Nucleus accumbens (tissue), 56 donors: ENCODE data around the gene XPOT.
A peak's percentile ranks its signal among the peaks of the same experiment; 100 is the strongest.
"Not testable (repeated sequence)": the region's sequence is repeated elsewhere in the genome, so short reads cannot be mapped to it uniquely, and the experiment has no call there.

Experiments
- DNase-seq, 56 donors: peaks; one replicate each; lab custom pipeline; 2025; lab: John Stamatoyannopoulos, UW

Gene XPOT, protein sequence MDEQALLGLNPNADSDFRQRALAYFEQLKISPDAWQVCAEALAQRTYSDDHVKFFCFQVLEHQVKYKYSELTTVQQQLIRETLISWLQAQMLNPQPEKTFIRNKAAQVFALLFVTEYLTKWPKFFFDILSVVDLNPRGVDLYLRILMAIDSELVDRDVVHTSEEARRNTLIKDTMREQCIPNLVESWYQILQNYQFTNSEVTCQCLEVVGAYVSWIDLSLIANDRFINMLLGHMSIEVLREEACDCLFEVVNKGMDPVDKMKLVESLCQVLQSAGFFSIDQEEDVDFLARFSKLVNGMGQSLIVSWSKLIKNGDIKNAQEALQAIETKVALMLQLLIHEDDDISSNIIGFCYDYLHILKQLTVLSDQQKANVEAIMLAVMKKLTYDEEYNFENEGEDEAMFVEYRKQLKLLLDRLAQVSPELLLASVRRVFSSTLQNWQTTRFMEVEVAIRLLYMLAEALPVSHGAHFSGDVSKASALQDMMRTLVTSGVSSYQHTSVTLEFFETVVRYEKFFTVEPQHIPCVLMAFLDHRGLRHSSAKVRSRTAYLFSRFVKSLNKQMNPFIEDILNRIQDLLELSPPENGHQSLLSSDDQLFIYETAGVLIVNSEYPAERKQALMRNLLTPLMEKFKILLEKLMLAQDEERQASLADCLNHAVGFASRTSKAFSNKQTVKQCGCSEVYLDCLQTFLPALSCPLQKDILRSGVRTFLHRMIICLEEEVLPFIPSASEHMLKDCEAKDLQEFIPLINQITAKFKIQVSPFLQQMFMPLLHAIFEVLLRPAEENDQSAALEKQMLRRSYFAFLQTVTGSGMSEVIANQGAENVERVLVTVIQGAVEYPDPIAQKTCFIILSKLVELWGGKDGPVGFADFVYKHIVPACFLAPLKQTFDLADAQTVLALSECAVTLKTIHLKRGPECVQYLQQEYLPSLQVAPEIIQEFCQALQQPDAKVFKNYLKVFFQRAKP

DNA sequence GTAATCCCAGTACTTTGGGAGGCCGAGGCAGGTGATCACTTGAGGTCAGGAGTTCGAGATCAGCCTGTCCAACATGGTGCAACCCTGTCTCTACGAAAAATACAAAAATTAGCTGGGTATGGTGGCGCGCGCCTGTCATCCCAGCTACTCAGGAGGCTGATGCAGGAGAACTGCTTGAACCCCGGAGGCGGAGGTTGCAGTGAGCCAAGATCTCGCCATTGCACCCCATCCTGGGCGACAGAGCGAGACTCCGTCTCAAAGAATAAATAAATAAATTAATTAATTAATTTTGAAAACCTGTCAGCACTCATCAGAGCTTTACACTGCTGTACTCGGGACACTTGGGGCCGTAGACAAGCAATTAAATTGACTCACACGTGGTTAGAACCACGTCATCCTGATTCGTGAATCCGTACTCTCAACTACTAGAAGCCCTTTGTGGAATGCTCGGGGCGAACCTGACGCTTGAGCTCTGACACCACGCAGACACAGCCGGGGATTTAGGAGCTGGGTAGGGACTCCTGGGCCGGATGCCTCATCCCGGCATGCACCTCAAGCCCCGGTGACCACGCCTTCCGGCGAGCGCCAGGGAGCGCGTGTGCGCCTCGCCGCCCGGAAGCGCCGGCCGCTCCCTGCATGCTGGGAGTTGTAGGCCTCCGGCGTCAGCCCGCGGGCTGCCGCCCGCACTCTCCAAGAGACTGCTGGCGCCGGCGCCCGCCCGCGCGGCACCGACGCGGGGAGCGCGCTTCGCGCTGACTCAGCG lies at the start of gene XPOT:
XPOT (plus strand) TSS at position 686 of the 763 bp plus-strand sequence. CDS start 5,644 bp downstream, outside the sequence.
- DNase-seq: peak; percentile 49 to 95 (median 88)

DNA sequence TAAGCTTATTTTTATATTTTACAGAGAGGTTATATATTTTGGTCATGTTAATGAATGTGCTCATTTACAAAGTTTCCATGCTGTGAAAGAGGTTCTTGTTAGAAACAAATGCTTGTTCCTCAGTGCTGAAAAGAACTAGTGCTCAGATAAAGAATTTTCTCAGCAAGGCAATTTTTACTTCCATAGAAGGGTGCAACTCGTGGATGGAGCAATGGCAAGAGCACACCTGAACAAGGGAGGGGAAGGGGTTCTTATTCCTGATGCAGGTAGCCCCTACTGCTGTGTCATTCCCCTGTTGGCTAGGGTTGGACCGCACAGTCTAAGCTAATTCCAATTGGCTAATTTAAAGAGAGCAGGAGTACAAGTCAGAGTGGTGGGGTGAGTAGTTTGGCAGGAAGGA lies 48.0 kb upstream of the XPOT start:
- not testable (repeated sequence) for DNase-seq

DNA sequence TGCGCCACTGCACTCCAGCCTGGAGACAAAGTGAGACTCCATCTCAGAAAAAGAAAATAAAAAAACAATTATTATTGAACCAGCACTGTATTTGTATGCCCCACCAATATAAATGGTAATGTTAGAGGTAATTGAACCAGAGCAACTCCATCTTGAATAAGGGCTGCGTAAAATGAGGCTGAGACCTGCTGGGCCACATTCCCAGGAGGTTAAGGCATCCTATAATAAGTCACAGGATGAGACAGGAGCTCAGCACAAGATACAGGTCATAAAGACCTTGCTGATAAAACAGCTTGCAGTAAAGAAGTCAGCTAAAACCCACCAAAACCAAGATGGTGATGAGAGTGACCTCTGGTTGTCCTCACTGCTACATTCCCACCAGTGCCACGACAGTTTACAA lies 43.0 kb upstream of the XPOT start:
- DNase-seq: not testable (repeated sequence)

DNA sequence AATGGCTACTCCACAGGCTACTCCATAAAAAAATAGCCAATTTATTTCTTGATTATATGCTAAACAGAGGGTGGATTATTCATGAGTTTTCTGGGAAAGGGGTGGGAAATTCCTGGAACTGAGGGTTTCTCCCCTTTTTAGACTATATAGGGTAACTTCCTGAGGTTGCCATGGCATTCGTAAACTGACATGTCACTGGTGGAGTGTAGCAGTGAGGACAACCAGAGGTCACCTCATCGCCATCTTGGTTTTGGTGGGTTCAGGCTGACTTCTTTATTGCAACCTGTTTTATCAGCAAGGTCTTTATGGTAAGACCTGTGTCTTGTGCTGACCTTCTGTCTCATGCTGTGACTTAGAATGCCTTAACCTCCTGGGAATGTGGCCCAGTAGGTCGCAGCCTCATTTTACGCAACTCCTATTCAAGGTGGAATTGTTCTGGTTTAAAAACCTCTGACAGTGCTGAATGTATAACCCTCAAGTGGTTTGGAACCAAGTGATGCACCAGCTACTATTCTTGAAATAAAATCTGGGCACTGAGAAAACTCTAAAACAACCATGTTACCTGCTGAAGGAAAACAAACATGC lies 41.4 kb upstream of the XPOT start:
- DNase-seq: no peak

DNA sequence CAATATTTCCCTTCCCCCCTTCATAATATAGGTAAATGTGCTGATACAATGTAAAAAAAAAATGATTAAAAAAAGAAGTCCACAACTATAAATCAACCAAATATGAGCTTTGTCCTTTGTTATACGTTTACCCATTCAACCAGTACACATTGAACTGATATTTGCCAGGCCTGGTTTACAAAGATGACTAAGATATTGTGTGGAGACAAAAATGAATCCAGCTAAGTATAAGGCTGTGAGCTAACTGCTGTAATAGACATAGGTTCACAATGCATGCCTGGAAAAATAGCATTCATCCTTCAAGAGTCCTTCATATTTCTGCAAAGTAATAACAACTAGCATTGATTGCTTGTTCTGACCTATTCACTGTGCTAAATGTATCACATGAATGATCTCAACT lies 20.5 kb upstream of the XPOT start:
- DNase-seq: no peak

DNA sequence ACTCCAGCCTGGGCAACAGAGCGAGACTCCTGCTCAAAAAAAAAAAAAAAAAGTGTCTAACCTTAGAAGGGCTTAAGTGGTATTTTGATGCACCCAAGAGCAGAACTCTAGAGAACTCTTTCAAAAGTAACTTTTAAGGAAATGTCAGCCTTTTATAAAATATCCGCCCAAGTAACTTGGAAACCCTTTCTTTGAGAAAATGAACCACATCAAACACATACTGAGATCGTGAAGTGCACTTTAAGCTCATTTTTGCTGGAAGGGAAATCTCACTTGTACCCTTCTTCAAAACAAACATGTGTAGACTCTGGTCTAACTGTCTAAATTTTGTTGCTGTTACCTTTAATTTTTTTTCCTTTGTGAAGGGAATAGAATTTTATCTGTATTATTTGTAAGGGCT lies 19.2 kb upstream of the XPOT start:
- DNase-seq: no peak

DNA sequence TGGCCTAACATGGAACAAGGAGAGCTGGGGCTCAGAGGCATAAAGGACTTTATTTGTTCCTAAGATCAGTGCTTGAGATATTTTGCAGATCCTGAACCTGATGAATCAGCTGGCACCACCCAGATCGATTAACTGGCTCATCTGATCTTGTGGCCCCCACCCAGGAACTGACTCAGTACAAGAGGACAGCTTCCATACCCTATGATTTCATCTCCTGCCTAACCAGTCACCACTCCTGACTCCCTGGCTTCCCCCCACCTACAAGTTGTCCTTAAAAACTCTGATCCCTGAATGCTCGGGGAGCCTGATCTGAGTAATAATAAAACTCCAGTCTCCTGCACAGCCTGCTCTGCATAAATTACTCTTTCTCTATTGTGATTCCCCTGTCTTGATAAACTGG lies 18.7 kb upstream of the XPOT start:
- no peak for DNase-seq

DNA sequence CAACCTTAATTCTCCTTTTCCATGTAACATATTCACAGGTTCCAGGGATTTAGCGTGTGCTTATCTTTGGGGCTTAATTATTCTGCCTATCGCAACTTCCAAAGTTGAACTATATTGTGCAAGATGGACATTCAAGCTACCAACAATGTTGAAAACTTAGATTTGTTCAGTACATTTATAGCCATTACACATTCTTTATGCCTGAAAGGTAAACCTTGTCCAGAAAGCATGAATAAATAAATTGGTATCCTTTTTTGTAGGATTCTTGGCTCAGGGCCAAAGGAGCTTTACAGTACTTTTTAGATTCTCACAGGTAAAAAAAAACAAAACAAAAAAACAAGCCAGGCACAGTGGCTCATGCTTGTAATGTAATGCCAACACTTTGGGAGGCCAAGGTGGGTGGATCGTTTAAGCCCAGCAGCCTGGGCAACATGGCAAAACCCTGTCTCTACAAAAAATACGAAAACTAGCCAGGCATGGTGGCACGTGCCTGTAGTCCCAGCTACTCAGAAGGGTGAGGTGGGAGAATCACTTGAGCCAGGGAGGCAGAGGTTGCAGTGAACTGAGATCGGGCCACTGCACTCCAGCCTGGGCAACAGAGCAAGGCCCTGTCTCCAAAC lies 16.9 kb upstream of the XPOT start:
- no peak for DNase-seq

DNA sequence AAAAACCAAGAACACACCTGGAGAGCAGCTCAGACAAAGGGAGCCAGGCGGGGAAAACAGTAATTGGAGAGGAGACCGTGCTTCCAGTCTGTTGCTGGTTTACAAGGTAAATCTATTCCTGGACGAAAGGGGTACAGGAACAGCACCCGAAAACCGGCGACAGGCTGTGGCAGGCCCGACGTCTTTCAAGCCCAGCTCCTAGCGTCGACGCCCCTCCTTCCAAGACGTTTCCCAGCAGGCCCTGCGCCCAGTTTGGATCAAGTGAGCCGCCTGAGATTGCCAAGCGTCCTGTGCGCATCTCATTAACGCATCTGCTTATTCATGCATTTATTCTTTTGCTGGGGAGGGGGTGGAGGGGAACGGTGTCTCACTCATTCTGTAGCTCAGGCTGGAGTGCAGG lies 15.0 kb upstream of the XPOT start:
- no peak for DNase-seq

DNA sequence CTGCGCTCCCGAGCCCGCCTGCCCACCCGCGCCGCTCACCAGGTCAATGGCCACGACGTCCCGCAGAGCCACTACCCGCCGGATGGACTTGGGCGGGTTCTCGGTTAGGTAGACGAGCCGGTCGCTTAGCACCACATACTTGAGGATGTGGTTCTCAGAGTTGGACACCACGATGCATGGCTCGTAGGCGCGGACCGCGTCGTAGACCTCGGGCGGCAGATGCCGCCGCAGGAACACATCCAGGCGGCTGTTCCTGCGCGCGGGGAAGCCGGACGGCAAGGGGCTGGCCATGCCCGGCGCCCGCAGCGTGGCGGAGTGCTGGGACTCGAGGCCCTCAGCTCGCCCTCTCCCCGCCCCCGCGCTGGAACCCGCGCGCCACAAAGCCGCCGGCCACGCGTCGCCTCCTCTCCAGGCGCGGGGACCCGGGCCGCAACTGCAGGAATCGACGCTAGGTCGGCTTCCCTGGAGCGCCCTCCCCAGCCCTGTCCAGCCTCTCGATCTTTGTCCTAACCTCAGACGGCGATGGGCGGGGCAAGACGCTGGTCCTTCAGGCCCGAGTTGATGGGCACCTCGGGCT lies 13.8 kb upstream of the XPOT start, which contains the start of gene C12orf56:
C12orf56 (minus strand) TSS at position 484 of the 577 bp plus-strand sequence; CDS start at position 291, 193 bp downstream.
- DNase-seq: peak in 2 of 56 donors; percentile 1 to 6

DNA sequence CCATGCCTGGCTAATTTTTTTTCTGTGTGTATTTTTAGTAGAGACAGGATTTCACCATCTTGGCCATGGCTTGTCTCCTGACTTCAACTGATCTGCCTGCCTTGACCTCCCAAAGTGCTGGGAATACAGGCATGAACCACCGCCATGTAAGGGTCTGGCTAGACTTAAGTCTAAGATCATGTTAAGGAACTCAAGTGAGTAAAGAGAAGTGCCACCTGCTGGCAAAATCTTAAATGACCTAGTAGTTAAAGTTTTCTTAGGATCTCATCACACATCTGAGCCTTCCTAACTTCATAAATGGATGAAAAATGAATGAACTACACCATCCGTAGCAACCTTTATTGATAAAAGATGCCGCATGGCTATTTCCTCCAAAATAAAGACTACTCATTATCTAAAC lies 12.0 kb upstream of the XPOT start:
- no peak for DNase-seq

DNA sequence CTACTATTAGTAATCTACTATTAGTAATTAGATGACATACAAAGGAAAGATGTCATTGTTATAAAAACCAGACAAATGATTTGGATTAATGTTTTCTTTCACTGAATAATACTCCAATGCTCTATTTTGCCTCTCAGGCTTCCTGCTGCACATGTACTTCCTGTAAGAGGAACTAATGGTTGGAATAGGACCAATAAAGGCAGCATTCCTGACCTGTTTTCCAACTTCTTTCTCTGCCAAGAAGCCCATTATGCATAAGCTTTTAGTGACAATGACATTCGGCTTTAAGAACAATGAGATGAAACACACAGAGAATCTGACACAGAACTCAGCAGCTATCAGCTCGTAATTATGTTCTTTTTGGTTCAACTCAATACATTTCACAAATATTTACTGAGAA lies 8.5 kb upstream of the XPOT start:
- no peak for DNase-seq

DNA sequence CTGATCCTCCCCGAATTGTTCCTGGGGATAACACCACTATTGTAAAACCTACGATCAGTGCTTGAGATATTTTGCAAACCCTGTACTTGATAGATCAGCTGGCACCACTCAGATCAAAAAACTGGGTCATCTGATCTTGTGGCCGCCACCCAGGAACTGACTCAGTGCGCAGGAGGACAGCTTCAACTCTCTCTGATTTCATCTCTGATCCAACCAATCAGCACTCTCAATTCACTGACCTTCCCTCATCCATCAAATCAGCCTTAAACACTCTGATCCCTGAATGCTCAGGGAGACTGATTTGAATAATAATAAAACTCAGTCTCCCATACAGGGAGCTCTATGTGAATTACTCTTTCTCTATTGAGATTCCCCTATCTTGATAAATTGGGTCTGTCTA lies 4.2 kb upstream of the XPOT start:
- peak in 30 of 56 donors; percentile 1 to 64 (median 16) for DNase-seq

DNA sequence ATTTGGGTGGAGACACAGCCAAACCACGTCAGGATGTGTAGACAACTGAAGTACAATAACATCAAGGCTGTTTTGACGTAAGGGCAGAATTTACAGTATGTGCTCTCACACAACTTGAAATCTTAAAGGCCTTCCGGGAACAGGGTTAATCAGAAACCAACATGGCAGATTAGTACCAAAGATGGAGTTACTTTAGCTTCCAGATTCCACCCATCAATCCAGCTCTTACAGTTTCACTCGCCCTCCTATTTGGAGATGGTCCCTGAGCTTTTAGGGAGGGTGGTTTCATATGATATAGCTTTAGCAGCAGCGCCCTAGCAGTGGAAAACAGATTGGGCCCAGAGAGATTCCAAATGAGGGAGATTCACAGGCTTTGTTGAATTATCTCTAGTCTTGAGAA lies 2.0 kb upstream of the XPOT start:
- no peak for DNase-seq

DNA sequence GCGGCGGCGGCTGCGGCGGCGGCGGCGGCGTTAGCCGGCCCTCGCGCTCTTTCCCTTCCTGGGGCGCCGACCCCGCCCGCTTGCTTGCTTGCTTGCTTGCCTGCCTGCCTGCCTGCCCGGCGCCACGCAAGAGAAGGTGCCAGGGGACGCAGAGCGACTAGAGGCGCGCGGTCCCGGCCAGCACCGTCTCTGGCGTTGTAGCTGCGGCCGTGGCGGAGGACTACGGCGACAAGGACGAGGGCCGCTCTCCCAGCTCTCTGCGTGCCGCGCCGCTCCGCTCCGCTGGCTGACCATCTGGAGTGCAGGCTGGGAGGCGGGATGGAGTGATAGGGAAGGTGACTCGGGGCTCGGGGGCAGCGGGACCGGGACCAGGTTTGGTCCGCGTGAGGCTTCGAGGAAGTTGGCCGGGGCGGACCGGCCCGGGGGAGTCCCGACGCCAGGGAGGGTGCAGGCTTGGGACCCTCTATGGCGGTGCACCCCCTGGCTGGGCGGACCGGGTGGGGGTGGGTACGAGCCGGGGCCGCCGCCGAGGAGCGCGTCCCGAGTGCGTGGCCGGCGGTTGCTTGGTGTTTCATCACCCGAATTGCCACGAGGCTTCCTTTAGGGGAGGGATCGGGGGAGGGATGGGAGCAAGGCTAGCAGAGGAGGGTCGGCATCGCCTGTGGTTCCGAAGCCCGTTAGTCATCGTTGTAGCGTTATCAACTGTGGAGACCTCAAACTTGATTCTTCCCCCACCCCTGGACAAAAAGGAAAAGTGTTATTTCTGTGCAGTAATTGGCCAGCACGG lies 471 bp downstream of the XPOT start:
- peak in 34 of 56 donors; percentile 11 to 86 (median 58) for DNase-seq

DNA sequence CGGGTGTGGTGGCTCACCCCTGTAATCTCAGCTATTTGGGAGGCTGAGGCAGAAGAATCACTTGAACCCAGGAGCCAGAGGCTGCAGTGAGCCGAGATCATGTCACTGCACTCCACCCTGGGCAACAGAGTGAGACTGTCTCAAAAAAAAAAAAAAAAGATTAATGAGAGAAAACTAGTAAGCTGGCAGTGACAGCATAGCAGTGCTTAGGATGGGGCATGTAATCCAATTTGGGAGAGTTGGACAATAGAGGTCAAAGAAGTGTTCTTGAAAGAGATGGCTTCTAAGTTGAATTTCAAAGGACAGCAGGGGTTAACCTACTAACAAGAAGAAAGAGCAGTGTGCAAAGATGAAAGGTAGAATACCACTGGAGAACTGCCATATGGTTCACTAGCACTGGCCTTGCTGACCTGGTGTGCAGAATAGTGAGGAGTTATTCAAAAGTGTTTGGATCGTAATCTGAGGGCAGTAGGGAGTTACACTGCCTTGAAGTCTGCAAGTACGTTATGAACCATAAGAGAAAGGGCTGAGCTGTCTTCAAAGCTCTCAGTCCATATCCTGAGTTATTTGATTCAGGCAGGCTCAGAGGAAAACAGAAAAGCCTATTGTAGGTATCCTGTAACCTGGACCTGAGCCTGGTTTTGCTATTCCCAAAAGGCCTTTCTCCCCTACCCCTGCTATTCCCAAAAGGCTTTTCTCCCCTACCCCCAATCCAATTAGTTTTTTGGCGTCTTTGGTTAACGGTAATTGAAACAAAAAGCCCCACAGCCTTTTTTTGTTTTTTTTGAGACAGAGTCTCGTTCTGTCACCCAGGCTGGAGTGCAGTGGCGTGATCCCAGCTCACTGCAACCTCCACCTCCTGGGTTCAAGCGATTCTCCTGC lies 3.4 kb downstream of the XPOT start:
- no peak for DNase-seq

DNA sequence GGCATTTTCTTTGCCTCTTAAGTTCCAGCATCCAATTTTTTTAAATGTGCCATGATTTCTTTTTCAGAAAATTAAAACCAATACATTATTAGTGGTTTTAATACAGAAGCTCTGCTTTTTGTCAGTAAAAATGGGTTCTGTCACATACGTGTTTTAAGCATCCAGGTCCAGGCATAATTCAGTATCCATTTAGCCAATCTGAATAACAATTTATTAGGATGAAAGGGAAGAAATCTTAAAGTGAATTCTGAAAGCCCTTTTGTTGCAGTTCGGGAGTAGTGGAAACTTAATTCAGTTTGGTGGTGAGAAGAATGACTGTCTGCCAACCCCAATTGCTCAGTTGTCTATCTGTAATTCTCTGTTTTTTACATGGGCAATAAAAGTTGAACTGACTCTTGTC lies 7.2 kb downstream of the XPOT start:
- DNase-seq: no peak
